Activated CD4-positive, alpha-beta T cell treated with anti-CD3 and anti-CD28 coated beads, Interleukin-2, amount 10 ng/mL, durations not matched to agents 7 days and 5 days (primary cell): ENCODE results near the gene MED13L. TPM values are rescaled to one million over a fixed set of nuclear protein-coding genes. Genes with fewer than 3 reads are reported as not detected.

Experiments used
- CTCF ChIA-PET: fragments of 350-600 bp; sonication (Branson Sonifier 250); formaldehyde crosslinking; loops from one replicate; lab custom pipeline; 2021; ENCODE audit warnings: antibody characterized with exemption; lab: Charles Lee
- POLR2A ChIA-PET: fragments of 350-600 bp; sonication (Branson Sonifier 250); formaldehyde crosslinking; loops from one replicate; lab custom pipeline; 2021; ENCODE audit warnings: antibody characterized with exemption; lab: Charles Lee
- DNase-seq: peaks from one replicate; pipeline ENCODE4 v3.0.0-alpha.2; 2020
- H3K27ac Mint-ChIP-seq: one replicate; pipeline ENCODE4 v1.8.0; 2021; ENCODE audit warnings: mild to moderate bottlenecking, moderate library complexity, mixed read lengths
- H3K27me3 Mint-ChIP-seq: one replicate; pipeline ENCODE4 v1.8.0; 2021; ENCODE audit warnings: mixed read lengths
- H3K36me3 Mint-ChIP-seq: one replicate; pipeline ENCODE4 v1.8.0; 2021; ENCODE audit warnings: low read depth, mixed read lengths
- H3K4me1 Mint-ChIP-seq: one replicate; pipeline ENCODE4 v1.8.0; 2021; ENCODE audit warnings: mixed read lengths
- H3K4me3 Mint-ChIP-seq: one replicate; pipeline ENCODE4 v1.8.0; 2021; ENCODE audit warnings: mild to moderate bottlenecking, moderate library complexity, mixed read lengths
- H3K9me3 Mint-ChIP-seq: one replicate; pipeline ENCODE4 v1.8.0; 2021; ENCODE audit warnings: mixed read lengths
- total RNA-seq, 2 experiments: library from RNA; stranded (reverse); gene quantifications; one replicate each; pipeline ENCODE4 v1.2.3, GENCODE V29; 2021

The MED13L gene
- total RNA-seq, 2 experiments from 2014 or later = 97.1 to 99.7 TPM

- DNase-seq = no peak
- Mint-ChIP-seq H3K27me3 (no peaks in the 10 kb centered on the region), H3K9me3 (no peaks in the 10 kb centered on the region), H3K4me3 (no peak overlapping the region), H3K27ac (no peak overlapping the region), H3K4me1 (peaks cover 15% of the 10 kb centered on the region), H3K36me3 (peaks cover 23% of the 10 kb centered on the region)
- CTCF ChIA-PET = interaction anchor here (0.5 to 0.9 kb wide), 3 partner anchors 22 to 1289 kb away, joined by 3 read pairs; no protein-coding TSS in a partner anchor
- POLR2A ChIA-PET = no interaction called here
These were observed 319.7 kb downstream of the MED13L start for GRCh38 chr12:115957686-115958290.

- Mint-ChIP-seq H3K27ac (no peak overlapping the region), H3K27me3 (no peaks in the 10 kb centered on the region), H3K9me3 (no peaks in the 10 kb centered on the region), H3K4me3 (no peak overlapping the region), H3K36me3 (peaks cover 19% of the 10 kb centered on the region), H3K4me1 (peaks cover 15% of the 10 kb centered on the region)
- ChIA-PET CTCF (no interaction called here), POLR2A (no interaction called here)
- DNase-seq = no peak
These were observed 320.8 kb downstream of the MED13L start for GRCh38 chr12:115956659-115957058.

DNA sequence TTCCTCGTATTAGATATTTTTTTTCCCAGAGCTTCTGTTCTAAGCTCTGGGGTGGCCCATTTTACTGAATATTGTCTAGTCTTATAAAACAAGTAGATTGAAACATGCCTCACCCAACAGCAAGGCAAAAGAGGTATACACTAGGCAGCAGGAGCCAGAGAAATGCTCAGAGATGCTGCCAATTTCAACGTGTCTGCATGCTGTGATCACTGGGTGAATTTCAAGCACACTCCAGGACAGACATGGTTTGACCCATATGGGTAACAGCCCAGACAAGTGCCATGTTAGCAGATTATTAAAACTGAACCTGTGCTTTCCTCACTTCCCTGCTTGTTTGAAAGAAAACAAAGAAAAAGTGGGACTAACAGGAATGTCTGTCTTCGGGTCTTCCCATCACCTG, 321.3 kb downstream of the MED13L start:
- no peak for DNase-seq
- Mint-ChIP-seq H3K27ac (no peak overlapping the region), H3K9me3 (no peaks in the 10 kb centered on the region), H3K4me3 (no peak overlapping the region), H3K36me3 (peaks cover 16% of the 10 kb centered on the region), H3K4me1 (peaks cover 12% of the 10 kb centered on the region), H3K27me3 (no peaks in the 10 kb centered on the region)
- POLR2A ChIA-PET = no interaction called here
- CTCF ChIA-PET = no interaction called here

- ChIA-PET CTCF (no interaction called here), POLR2A (no interaction called here)
- no peak overlapping the region for H3K27ac Mint-ChIP-seq
- no peaks in the 10 kb centered on the region for H3K9me3 Mint-ChIP-seq
- no peaks in the 10 kb centered on the region for H3K4me1 Mint-ChIP-seq
- peaks cover 4% of the 10 kb centered on the region for H3K36me3 Mint-ChIP-seq
- DNase-seq = no peak
- H3K27me3 Mint-ChIP-seq = no peaks in the 10 kb centered on the region
- H3K4me3 Mint-ChIP-seq = no peak overlapping the region
These were observed 324.0 kb downstream of the MED13L start for GRCh38 chr12:115953450-115953849.

GRCh38 chr12:115953031-115953430, 324.5 kb downstream of the MED13L start:
- no peak overlapping the region for H3K27ac Mint-ChIP-seq
- no peaks in the 10 kb centered on the region for H3K27me3 Mint-ChIP-seq
- no peaks in the 10 kb centered on the region for H3K9me3 Mint-ChIP-seq
- H3K36me3 Mint-ChIP-seq = peaks cover 4% of the 10 kb centered on the region
- CTCF ChIA-PET = no interaction called here
- H3K4me1 Mint-ChIP-seq = no peaks in the 10 kb centered on the region
- H3K4me3 Mint-ChIP-seq = no peak overlapping the region
- POLR2A ChIA-PET = no interaction called here
- no peak for DNase-seq

GRCh38 chr12:115950959-115951358, 326.5 kb downstream of the MED13L start:
- no peaks in the 10 kb centered on the region for H3K4me1 Mint-ChIP-seq
- H3K4me3 Mint-ChIP-seq = no peak overlapping the region
- ChIA-PET POLR2A (no interaction called here), CTCF (interaction anchor here (0.6 kb wide), 1 partner anchor 359 kb away, joined by 3 read pairs; no protein-coding TSS in a partner anchor)
- H3K27me3 Mint-ChIP-seq = no peaks in the 10 kb centered on the region
- no peak for DNase-seq
- H3K36me3 Mint-ChIP-seq = no peaks in the 10 kb centered on the region
- no peaks in the 10 kb centered on the region for H3K9me3 Mint-ChIP-seq
- no peak overlapping the region for H3K27ac Mint-ChIP-seq

DNA sequence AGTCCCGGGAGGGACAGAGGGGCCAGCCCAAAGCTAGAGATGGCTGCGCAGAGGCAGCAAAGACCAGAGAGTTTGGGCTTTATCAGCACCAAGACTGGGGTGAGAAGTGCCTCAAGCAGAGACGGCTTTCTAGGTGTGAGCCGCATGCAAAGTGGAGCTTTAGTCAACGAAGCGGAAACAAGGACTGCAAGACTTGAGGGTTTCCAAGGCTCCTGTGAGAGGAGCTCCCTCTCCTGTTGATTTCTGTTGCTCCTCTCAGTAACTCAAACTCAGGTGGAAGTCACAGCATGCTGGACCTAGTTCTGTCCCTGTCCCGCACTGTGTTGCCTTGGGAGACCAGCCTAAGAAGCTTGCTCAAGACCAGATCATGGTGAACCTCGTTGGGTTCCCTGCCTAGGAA, 327.8 kb downstream of the MED13L start:
- ChIA-PET CTCF (no interaction called here), POLR2A (no interaction called here)
- no peak overlapping the region for H3K27ac Mint-ChIP-seq
- no peak overlapping the region for H3K4me3 Mint-ChIP-seq
- no peaks in the 10 kb centered on the region for H3K4me1 Mint-ChIP-seq
- no peaks in the 10 kb centered on the region for H3K9me3 Mint-ChIP-seq
- DNase-seq = no peak
- no peaks in the 10 kb centered on the region for H3K27me3 Mint-ChIP-seq
- no peaks in the 10 kb centered on the region for H3K36me3 Mint-ChIP-seq

GRCh38 chr12:115947696-115948062, 329.8 kb downstream of the MED13L start:
- Mint-ChIP-seq H3K27me3 (no peaks in the 10 kb centered on the region), H3K4me1 (no peaks in the 10 kb centered on the region), H3K9me3 (no peaks in the 10 kb centered on the region), H3K4me3 (no peak overlapping the region), H3K27ac (no peak overlapping the region), H3K36me3 (no peaks in the 10 kb centered on the region)
- ChIA-PET POLR2A (no interaction called here), CTCF (interaction anchor here (0.6 to 1.0 kb wide), 2 partner anchors 25 to 71 kb away, joined by 3 read pairs; no protein-coding TSS in a partner anchor)
- DNase-seq = no peak

GRCh38 chr12:115946867-115947695, 330.4 kb downstream of the MED13L start:
- H3K27me3 Mint-ChIP-seq = no peaks in the 10 kb centered on the region
- no peaks in the 10 kb centered on the region for H3K9me3 Mint-ChIP-seq
- ChIA-PET CTCF (interaction anchor here (0.6 to 1.0 kb wide), 2 partner anchors 26 to 70 kb away, joined by 3 read pairs; no protein-coding TSS in a partner anchor), POLR2A (no interaction called here)
- no peaks in the 10 kb centered on the region for H3K4me1 Mint-ChIP-seq
- no peak overlapping the region for H3K4me3 Mint-ChIP-seq
- H3K36me3 Mint-ChIP-seq = no peaks in the 10 kb centered on the region
- H3K27ac Mint-ChIP-seq = no peak overlapping the region
- no peak for DNase-seq

GRCh38 chr12:115946092-115946491, 331.4 kb downstream of the MED13L start:
- H3K4me3 Mint-ChIP-seq = no peak overlapping the region
- POLR2A ChIA-PET = no interaction called here
- no peak for DNase-seq
- H3K36me3 Mint-ChIP-seq = no peaks in the 10 kb centered on the region
- H3K27ac Mint-ChIP-seq = no peak overlapping the region
- no peaks in the 10 kb centered on the region for H3K27me3 Mint-ChIP-seq
- H3K4me1 Mint-ChIP-seq = no peaks in the 10 kb centered on the region
- no peaks in the 10 kb centered on the region for H3K9me3 Mint-ChIP-seq
- CTCF ChIA-PET = no interaction called here

GRCh38 chr12:115945491-115945885, 332.0 kb downstream of the MED13L start:
- no peak overlapping the region for H3K27ac Mint-ChIP-seq
- CTCF ChIA-PET = no interaction called here
- DNase-seq = no peak
- H3K36me3 Mint-ChIP-seq = no peaks in the 10 kb centered on the region
- H3K27me3 Mint-ChIP-seq = no peaks in the 10 kb centered on the region
- no peaks in the 10 kb centered on the region for H3K9me3 Mint-ChIP-seq
- no peaks in the 10 kb centered on the region for H3K4me1 Mint-ChIP-seq
- H3K4me3 Mint-ChIP-seq = no peak overlapping the region
- POLR2A ChIA-PET = no interaction called here

DNA sequence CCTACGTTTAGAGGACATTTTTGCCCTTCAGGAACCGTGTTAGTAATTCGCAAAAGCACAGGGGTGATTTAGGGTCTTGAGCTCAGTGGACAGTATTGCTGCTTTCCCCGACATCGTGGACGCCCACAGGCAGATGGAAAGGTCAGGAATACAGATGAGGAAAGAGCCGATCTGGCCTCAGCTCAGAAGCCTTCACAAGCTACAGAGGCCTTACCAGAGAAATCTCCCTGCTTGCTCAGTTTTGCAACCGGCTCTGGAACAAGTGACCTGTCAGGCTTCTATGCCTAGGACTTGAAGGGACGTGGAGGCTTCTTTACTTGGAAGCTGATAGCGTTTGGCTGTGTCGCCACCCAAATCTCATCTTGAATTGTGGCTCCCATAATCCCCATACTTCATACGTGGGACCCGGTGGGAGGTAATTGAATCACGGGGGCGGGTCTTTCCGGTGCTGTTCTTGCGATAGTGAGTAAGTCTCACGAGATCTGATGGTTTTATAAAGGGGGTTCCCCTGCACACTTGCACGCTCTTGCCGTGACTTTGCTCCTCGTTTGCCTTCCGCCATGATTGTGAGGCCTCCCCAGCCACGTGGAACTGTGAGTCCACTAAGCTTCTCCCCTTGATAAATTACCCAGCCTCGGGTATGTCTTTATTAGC, 332.5 kb downstream of the MED13L start:
- Mint-ChIP-seq H3K36me3 (no peaks in the 10 kb centered on the region), H3K4me1 (no peaks in the 10 kb centered on the region), H3K4me3 (no peak overlapping the region), H3K27me3 (no peaks in the 10 kb centered on the region), H3K27ac (no peak overlapping the region), H3K9me3 (no peaks in the 10 kb centered on the region)
- DNase-seq = no peak
- CTCF ChIA-PET = no interaction called here
- POLR2A ChIA-PET = no interaction called here

DNA sequence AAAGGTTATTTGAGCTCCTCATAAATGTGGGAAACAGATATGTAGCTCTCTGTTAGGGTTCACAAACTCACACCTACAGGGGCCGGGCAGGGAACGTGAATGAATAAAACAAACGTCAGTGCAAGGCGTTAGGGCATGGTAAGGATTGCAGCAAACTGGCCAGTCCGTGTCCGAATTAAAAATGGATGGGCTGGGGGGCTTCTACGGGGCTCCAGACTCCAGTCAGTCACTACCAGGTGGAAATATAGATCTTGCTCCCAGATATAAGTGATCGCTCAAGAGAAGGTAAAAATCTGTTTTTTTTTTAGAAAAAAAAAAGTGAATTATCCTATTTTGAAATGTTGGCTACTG, 333.1 kb downstream of the MED13L start:
- Mint-ChIP-seq H3K27ac (no peak overlapping the region), H3K27me3 (no peaks in the 10 kb centered on the region), H3K4me1 (no peaks in the 10 kb centered on the region), H3K36me3 (no peaks in the 10 kb centered on the region), H3K4me3 (no peak overlapping the region), H3K9me3 (no peaks in the 10 kb centered on the region)
- POLR2A ChIA-PET = no interaction called here
- no peak for DNase-seq
- CTCF ChIA-PET = no interaction called here
